Vagina (tissue), 2 donors: ENCODE data around the gene TCF7.

Experiments
- POLR2AphosphoS5 ChIP-seq, 2 donors: sonication (generic); formaldehyde crosslinking; IDR thresholded peaks; one replicate each; pipeline ENCODE4 v1.9.0; 2017; ENCODE audit warnings: antibody characterized with exemption in 2 of 2, mild to moderate bottlenecking in 2 of 2, low read depth in 1 of 2; ENCODE audit not compliant: insufficient read depth in 1 of 2
- TF ChIP-seq, protein P1 (sequence below), 3 experiments: fragments of 450-650 bp in 2 of 3; fragments of 200-600 bp in 1 of 3; sonication (generic) in 1 of 3; IDR thresholded peaks; one replicate each; pipeline ENCODE4 v1.5.1; 2017 to 2019; ENCODE audit warnings: antibody characterized with exemption in 3 of 3, mild to moderate bottlenecking in 2 of 3, moderate library complexity in 2 of 3

DNA sequence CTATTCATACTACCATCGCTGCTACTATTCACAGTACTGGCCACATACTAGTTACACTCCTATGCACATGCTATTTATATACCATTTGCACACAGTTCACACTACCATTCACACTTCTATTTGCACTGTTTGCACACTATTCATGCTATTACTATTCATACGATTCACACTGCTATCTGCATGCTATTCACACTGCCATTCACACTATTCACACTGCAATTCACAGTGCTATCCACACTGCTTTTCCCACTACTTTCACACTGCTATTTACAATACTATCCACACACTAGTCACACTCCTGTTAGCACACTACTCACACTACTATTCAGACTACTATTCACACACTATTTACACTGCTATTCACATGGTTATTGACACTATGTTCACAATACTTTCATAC is 39.4 kb upstream of the TCF7 start:
- TF ChIP-seq POLR2AphosphoS5 (IDR thresholded peaks at IDR 0.05; ENCODE audit: insufficient read depth in 1 of 2, low read depth in 1 of 2), result no peak
- TF ChIP-seq, protein P1, sequence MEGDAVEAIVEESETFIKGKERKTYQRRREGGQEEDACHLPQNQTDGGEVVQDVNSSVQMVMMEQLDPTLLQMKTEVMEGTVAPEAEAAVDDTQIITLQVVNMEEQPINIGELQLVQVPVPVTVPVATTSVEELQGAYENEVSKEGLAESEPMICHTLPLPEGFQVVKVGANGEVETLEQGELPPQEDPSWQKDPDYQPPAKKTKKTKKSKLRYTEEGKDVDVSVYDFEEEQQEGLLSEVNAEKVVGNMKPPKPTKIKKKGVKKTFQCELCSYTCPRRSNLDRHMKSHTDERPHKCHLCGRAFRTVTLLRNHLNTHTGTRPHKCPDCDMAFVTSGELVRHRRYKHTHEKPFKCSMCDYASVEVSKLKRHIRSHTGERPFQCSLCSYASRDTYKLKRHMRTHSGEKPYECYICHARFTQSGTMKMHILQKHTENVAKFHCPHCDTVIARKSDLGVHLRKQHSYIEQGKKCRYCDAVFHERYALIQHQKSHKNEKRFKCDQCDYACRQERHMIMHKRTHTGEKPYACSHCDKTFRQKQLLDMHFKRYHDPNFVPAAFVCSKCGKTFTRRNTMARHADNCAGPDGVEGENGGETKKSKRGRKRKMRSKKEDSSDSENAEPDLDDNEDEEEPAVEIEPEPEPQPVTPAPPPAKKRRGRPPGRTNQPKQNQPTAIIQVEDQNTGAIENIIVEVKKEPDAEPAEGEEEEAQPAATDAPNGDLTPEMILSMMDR (IDR thresholded peaks at IDR 0.05), result no peak
